ENCODE results near the gene PORCN. TPM values are rescaled to one million over a fixed set of nuclear protein-coding genes. Genes with fewer than 3 reads are reported as not detected.
A peak's percentile ranks its signal among the peaks of the same experiment; 100 is the strongest.

The PORCN gene
- polyA plus RNA-seq, 1 donor (not counting 4 experiments of a cell fraction or from before 2014, with no cell fraction given) = 52.2 TPM

GRCh38 chrX:48492293-48492910 is 16.4 kb upstream of the PORCN start:
- Histone ChIP-seq H3K79me2 (ENCODE audit: control insufficient read depth, insufficient read depth, low read length) (no peaks in the 10 kb centered on the region), H3K27ac (ENCODE audit: control insufficient read depth, insufficient read depth, low read length) (peak overlapping the region; percentile 62), H4K20me1 (ENCODE audit: control insufficient read depth, extremely low read depth, insufficient read depth, low read length) (no peaks in the 10 kb centered on the region), H2AFZ (ENCODE audit: control insufficient read depth, low read length) (no peak overlapping the region), H3K27me3 (ENCODE audit: control insufficient read depth, extremely low read depth, insufficient read depth, low read length) (no peaks in the 10 kb centered on the region), H3K36me3 (ENCODE audit: control insufficient read depth in 2 of 2, extremely low read depth in 1 of 2, insufficient read depth in 2 of 2, low read length in 2 of 2) (no peaks in the 10 kb centered on the region), H3K9me1 (ENCODE audit: control insufficient read depth, extremely low read depth, insufficient read depth, low read length) (no peaks in the 10 kb centered on the region), H3K4me3 (ENCODE audit: control insufficient read depth in 2 of 3, extremely low read depth in 1 of 3, insufficient read depth in 2 of 3, low read depth in 1 of 3, low read length in 3 of 3) (no peak overlapping the region), H3K9ac (ENCODE audit: control insufficient read depth, extremely low read depth, insufficient read depth, low read length) (peak overlapping the region; percentile 32), H3K4me2 (ENCODE audit: control insufficient read depth, extremely low read depth, insufficient read depth, low read depth, low read length) (peak overlapping the region; percentile 50), H3K9me3 (ENCODE audit: control insufficient read depth, low read depth, low read length) (peaks cover 3% of the 10 kb centered on the region), H3K4me1 (ENCODE audit: control insufficient read depth, extremely low read depth, insufficient read depth, low read length) (peaks cover 35% of the 10 kb centered on the region)
- DNase-seq (ENCODE audit: low read depth, low spot score) (no peak), FAIRE-seq (no peak)
- TF ChIP-seq, protein P1, sequence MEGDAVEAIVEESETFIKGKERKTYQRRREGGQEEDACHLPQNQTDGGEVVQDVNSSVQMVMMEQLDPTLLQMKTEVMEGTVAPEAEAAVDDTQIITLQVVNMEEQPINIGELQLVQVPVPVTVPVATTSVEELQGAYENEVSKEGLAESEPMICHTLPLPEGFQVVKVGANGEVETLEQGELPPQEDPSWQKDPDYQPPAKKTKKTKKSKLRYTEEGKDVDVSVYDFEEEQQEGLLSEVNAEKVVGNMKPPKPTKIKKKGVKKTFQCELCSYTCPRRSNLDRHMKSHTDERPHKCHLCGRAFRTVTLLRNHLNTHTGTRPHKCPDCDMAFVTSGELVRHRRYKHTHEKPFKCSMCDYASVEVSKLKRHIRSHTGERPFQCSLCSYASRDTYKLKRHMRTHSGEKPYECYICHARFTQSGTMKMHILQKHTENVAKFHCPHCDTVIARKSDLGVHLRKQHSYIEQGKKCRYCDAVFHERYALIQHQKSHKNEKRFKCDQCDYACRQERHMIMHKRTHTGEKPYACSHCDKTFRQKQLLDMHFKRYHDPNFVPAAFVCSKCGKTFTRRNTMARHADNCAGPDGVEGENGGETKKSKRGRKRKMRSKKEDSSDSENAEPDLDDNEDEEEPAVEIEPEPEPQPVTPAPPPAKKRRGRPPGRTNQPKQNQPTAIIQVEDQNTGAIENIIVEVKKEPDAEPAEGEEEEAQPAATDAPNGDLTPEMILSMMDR (optimal IDR thresholded peaks at IDR 0.05 in 1 of 3, IDR thresholded peaks at IDR 0.05 in 1 of 3, conservative IDR thresholded peaks at IDR 0.05 in 1 of 3; ENCODE audit: extremely low read depth in 1 of 3, insufficient read depth in 2 of 3, low read length in 3 of 3) = no peak
- TF ChIP-seq EZH2 (IDR thresholded peaks at IDR 0.05; ENCODE audit: low read length) = no peak
- dilution Hi-C loops (cut with MboI; ENCODE audit: extremely low pct_ligation_motif_present, low sequenced_read_pairs) = no loop called here

- no peak for FAIRE-seq
- Histone ChIP-seq H3K9me3 (ENCODE audit: control insufficient read depth, low read depth, low read length) (no peaks in the 10 kb centered on the region), H3K4me1 (ENCODE audit: control insufficient read depth, extremely low read depth, insufficient read depth, low read length) (peaks cover 40% of the 10 kb centered on the region), H4K20me1 (ENCODE audit: control insufficient read depth, extremely low read depth, insufficient read depth, low read length) (no peaks in the 10 kb centered on the region), H3K4me2 (ENCODE audit: control insufficient read depth, extremely low read depth, insufficient read depth, low read depth, low read length) (no peak overlapping the region), H3K79me2 (ENCODE audit: control insufficient read depth, insufficient read depth, low read length) (no peaks in the 10 kb centered on the region), H3K36me3 (ENCODE audit: control insufficient read depth in 2 of 2, extremely low read depth in 1 of 2, insufficient read depth in 2 of 2, low read length in 2 of 2) (no peaks in the 10 kb centered on the region), H3K27me3 (ENCODE audit: control insufficient read depth, extremely low read depth, insufficient read depth, low read length) (no peaks in the 10 kb centered on the region), H3K27ac (ENCODE audit: control insufficient read depth, insufficient read depth, low read length) (no peak overlapping the region), H3K9ac (ENCODE audit: control insufficient read depth, extremely low read depth, insufficient read depth, low read length) (no peak overlapping the region), H2AFZ (ENCODE audit: control insufficient read depth, low read length) (no peak overlapping the region), H3K4me3 (ENCODE audit: control insufficient read depth in 2 of 3, extremely low read depth in 1 of 3, insufficient read depth in 2 of 3, low read depth in 1 of 3, low read length in 3 of 3) (no peak overlapping the region), H3K9me1 (ENCODE audit: control insufficient read depth, extremely low read depth, insufficient read depth, low read length) (no peaks in the 10 kb centered on the region)
- TF ChIP-seq, protein P1 (optimal IDR thresholded peaks at IDR 0.05 in 1 of 3, IDR thresholded peaks at IDR 0.05 in 1 of 3, conservative IDR thresholded peaks at IDR 0.05 in 1 of 3; ENCODE audit: extremely low read depth in 1 of 3, insufficient read depth in 2 of 3, low read length in 3 of 3) = no peak
- DNase-seq (ENCODE audit: low read depth, low spot score) = no peak
- dilution Hi-C loops (cut with MboI; ENCODE audit: extremely low pct_ligation_motif_present, low sequenced_read_pairs) = no loop called here
Observed at GRCh38 chrX:48493890-48494364, 14.9 kb upstream of the PORCN start.

Data from keratinocyte (primary cell).